GM19463 (cell line): ENCODE results near the gene HDAC9.

Experiments used
- ATAC-seq: cut with Tn5 transposase; IDR thresholded peaks from one replicate; pipeline ENCODE4 v1.9.1; 2021; ENCODE audit warnings: mild to moderate bottlenecking, moderate library complexity; ENCODE audit not compliant: unreplicated experiment

The HDAC9 gene

DNA sequence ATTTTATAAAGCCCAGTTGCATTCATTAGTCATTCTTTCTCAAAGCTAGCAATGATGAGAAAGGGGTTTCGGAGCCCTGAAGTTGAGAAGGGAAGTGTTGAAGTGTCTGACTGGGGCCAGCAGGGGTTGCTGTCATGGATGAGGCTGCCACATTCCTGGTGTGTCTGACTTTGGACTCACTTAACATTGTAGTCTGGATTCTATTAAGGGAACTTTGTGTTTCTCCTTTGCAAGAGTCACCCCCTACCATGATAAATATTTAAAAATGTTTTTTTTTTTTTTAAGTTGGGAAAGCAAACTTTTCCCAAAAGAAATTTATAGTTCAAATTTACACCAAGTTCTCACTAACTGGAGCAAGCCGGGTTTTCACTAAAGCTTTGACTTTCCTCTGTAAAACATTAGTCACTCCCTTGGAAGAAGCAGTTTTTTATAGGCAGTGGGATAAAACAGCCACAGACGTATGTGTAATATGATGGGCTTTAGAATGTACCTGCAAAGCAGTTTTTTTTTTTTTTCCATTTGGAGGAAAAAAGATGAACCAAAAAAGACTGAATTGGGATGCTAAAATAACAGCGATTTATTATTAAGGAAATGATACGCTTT lies 378.3 kb downstream of the HDAC9 start:
- no peak for ATAC-seq

DNA sequence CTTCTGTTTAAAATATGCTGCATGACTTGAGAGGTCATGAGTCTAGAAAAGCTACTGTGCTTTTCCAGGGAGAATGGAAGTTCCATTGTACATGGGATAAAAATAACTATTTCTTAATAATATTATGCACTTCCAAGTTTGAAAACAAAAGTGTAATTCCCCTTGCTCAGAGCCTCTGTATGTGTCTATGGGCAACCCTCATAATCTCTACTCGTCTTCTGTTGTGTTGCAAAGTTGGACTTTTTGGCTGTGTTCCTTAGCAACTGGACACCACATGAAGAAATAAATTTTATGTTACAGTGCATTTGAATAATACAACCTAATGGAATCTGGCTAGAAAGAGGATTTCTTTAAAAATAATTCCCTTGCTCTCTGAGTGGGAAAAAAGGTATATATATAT lies 379.3 kb downstream of the HDAC9 start:
- no peak for ATAC-seq

DNA sequence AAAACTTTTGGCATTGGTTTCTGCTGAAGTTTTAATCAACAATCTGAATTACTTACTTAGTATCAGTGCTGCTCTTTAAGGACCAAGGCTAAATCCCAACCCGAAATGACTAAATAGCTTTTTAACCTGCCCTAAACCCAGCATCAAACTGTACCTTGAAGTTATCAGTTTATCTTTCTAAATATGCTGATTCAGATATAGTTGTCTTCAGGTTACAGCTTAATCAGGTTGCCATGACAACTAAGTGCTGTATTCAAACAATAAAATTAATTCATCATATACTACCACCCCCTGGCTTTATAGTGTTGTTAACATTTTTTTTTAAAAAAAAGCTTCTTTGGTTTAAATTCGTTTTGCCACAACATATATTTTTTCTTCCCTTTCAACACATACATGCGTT lies 382.3 kb downstream of the HDAC9 start:
- ATAC-seq, result no peak

DNA sequence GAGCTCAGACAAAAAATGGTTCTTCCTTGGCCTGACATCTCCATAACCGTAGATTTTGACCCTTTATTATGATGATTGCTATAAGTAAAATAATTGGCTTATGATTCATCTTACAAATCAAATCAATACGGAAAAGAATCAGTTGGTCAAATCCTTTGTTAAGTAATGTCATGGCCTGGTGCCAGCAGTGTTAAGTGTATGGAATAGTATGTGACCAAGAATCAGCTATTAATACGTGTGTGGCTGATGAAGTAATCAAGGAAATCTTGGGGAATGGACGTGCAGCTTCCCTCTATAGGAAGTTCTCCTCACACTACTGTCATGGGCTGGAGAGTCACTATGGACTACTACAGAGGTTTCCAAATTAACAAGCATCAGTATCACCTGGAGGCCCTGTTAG lies 391.3 kb downstream of the HDAC9 start:
- ATAC-seq, result no peak

DNA sequence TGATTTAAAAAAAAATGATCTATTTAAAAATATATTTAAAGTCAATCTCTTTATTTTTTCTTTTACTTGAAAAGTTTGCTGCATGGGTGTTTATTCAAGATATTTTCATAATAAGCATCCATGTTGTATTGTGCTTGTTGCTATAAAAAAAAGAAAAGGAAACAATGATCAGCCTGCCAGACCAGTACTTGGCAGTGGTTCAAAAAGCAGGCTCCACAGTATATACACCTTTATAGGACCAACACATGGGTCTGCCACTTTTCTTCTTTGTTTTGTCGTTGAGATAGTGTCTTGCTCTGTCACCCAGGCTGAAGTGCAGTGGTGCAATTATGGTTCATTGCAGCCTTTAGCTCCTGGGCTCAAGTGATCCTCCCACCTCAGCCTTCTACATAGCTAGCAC lies 393.9 kb downstream of the HDAC9 start:
- ATAC-seq, result no peak

DNA sequence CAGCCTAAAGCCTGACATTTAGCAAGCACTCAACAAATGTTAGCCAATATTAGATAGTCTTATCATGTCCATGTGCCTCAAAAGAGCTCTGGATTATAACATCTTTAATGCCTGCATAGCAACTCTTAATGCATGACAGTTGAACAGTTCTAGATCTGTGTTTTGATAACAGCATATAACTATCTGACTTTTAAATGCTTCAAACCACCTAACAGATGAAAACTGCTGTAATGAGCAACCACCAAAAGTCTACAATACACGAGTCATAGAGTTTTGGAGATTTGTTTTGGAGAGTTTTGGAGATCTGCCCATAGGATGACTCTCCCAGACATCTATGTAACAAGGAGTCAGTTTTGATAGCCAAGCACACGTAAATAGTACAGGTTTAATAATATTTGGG lies 394.6 kb downstream of the HDAC9 start:
- no peak for ATAC-seq

DNA sequence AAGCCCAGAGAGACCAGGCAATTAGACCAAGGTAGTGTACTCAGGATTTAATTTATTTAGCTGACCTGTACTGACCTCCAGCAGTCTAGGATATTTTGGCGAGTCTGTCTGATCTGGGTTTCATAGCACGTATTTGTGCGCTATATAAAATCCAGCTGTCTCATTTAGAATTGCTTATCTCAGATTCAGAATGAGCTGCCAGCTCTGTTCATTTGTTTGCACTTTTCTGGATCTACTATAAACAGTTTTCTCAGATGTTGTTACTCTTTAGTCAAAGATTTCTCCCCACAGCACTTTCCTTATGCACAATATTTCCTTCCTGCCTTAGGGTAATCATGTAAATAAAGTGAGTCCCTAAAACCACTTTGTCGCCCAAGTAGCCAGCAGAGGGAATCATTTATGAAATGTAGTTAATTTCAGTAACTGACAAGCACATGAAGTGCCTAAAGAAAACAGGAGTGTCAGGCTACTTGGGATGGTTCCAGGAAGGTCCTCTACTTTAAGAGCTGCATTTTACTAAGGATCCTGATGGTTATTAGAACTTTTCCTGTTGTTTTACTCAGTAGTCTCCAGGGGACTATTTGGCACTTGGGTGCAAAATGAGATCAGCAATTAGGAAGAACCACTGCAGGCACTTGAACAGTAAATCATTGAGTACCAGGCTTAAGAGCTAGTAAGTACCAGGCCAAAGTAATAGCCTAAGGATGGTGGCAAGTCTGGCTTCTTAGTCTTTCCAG lies 395.5 kb downstream of the HDAC9 start:
- ATAC-seq, result no peak

DNA sequence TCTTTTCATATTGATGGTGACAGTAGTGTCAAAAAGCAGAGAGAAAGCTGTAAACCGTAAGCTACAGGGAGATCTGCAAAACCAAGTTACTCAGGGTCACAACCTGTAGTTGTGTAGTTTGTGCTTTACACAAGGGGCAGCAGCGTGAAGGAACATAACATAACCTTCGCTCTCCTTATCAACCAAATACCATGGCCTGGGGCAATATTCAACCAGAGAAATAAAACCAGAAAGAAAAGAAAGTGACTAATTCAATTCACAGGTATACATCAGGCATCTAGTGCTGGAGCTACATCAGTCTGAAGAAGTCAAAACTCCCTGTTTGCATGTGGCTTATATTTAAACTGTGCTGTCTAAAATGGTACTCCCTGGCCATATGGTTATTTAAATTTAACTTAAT lies 397.6 kb downstream of the HDAC9 start:
- no peak for ATAC-seq

DNA sequence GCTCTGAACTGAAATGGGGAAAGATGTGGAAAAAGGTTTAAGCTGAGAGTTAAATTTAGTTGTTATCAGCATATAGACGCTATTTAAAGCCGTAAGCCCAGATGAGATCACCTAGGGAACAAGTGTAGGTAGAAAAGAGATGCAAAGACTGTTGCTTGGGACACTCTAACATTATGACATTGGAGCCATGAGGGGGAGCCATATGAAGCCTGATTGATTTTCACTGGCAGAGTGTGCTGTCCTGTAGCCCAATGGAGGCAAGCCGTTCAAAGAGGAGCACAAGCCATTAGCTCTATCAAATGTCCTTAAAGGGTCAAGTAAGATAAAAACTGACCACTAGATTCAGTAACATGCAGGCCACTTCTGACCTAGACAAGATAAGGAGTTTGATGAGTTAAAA lies 398.6 kb downstream of the HDAC9 start:
- no peak for ATAC-seq

DNA sequence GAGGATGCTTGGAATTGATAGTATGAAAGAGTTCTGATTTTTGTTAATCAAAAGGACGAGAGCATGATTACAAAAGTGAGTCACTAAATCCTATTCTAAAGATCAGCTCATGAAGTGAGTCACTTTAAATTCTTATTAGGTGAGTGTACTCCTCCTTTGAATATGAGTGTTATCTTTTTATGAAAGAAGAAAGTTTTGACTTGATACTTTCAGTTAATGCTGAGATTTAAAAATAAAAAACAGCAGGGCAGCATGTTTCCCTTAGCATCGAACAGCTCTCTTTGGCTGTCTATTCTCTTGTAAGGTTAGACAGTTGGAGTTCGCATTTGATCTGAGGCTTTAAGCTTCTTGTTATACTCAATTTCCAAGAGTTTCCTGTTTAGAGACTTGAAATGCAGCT lies 399.9 kb downstream of the HDAC9 start:
- no peak for ATAC-seq

DNA sequence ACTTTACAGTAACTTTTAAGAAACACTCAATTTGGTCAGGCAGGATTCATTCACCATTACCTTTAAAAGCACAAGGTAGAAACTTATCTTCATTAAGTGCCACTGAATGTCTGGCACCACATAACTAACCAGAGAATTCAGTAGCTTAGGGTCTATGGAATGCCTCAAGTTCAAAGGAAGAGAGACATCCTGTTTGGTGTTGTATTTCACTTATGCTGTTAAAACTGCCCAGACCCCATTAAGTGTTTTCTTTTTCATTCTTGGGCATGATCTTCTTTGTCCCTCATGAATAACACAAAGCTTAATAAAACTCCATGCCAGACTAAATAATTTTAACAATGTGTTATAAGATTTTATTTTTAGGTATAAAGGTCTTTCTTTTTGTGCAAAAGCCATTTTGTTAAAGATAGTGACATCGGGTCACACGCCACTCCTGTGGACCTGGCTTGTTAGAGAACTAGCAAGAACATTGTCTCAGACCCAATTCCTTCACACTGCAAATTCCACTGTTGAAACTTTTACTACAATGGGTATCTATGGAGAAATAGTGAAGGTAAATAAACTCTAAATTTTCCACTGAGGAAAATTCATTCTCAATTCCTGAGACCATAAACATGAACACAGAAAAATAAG lies 400.9 kb downstream of the HDAC9 start:
- no peak for ATAC-seq

DNA sequence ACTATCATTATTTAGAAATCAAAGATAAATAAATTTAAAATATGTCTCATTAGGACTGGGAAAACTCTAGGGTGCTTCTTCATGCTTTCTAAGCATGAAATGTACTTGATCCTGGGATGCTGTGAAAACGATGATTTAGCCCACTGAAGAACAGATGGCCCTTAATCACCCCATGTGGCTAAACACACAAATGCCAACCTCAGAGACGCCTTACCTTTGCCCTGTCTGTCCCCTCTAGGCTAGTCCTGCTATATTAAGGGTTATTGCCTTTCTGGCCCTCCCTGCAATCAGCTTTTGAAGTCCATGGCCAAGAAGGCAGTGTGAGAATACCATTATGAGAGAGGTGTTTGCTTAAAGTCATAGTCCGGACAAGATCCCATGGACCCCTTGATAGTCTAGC lies 404.7 kb downstream of the HDAC9 start:
- ATAC-seq, result no peak

DNA sequence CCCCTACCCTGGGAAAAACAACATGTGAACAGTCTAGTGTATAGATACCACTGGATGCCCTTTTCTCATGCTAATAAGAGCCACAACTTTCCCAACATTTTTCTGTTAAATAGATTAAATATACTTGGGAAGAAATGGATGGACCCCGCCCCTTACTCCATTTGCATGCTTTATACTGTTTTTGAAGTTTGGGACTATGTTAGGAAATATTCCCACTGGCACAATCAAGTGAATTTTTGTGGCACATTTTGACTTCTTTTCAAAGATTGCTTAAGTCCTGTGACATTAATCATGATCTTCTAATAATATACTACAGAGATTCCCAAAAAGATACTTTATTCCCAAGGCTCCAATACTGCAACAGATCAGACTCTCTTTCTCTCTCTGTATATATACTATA lies 405.3 kb downstream of the HDAC9 start:
- no peak for ATAC-seq

DNA sequence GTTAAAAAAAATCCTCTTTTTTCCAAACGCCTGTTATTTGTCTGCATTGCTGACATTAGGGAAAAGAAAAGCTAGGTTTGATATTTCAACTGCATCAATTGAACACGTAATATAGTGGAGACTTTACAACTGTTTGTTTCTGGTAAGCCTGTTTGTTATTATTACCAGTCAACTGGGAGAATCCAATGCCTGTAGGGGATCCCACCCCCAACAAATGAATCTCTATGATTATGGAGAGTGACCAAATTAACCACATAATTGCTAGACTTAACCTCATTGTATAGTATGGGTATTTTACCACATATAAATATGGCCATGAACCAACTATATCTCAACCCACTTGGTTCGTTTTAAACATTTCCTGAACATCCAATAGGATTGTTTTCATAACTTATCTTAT lies 405.8 kb downstream of the HDAC9 start:
- ATAC-seq, result no peak

DNA sequence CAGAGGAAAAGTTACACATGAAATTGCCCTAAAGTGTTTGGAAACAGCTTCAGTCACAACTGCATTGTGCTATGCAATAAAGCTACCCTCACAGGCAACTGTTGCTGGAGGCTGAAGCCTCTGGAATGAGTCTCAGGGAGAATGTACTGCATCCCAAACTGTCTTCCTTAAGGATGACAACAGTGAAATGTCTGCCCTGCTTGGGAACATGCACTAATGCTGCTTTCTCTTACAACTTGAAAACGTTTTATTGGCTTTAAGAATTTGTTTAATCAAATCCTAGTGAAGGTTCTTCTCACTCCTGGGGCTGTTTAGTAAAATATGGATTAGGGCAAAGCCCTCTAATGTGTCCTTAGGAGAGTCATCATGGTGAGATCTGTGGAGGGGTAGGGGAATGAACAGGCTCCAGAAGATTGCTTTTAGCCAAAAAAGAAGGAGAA lies 406.5 kb downstream of the HDAC9 start:
- no peak for ATAC-seq

DNA sequence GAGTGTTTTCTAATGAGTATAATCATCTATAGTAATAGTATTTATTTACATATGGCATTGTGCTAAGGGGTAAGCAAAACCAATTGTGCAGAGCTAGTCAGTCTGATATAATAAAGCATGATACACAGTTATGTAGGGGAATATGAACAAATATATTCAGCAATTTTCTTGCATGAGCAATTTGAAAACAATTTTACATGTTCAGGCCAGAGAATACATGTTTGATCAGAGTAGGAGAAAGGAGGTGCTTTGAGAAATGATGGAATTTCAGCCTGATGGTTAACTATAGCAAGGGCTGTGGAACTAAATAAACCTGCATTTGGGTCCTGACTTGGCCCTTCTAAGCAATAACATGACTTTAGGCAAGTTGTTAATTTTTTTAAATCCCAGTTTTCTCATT lies 407.3 kb downstream of the HDAC9 start:
- ATAC-seq, result no peak

DNA sequence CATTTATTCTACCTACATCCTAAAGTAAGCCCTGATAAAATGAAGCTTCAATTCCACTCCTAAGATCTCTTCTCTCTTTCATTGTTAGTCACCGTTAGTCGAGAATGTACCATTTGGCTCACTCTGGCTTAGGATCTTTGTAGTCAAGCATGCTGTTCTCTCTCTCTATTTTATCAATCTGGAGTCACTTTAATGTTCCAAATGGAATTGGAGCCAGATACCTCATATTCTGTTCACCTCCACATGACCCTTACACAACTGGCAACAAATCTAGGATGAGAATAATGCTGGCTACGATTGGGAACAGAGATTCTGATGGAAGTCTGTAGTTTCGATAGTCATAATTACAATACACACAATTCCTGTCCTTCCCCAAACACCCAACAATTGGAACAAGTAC lies 408.1 kb downstream of the HDAC9 start:
- ATAC-seq, result no peak

DNA sequence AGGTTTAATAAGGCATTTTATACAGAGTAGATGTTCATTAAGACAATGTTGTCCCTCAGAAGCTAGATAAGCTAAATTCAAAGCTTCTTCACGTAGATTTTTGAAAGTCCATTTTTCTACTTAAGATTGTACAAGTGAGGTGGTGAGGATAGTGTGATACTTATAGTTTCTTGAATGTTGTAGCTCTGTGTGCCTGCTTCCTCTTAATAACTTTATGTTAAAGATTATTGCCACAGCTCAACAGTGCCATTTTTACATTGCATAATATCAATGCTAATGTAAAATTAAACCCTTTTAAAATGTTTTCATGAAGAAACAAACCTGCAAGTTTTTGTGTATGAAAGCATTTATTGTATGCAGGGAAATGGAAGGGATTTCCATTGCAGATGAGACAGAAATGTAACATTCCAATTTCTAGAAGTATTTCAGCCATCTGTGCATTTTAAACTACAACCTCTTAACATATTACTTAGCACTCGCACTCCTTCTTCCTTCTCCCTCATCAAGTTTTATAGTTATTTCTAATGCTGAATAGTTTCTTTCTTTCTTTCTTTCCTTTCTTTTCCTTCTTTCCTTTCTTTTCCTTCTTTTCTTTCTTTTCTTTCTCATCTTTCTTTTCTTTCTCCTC lies 409.9 kb downstream of the HDAC9 start:
- ATAC-seq, result no peak

DNA sequence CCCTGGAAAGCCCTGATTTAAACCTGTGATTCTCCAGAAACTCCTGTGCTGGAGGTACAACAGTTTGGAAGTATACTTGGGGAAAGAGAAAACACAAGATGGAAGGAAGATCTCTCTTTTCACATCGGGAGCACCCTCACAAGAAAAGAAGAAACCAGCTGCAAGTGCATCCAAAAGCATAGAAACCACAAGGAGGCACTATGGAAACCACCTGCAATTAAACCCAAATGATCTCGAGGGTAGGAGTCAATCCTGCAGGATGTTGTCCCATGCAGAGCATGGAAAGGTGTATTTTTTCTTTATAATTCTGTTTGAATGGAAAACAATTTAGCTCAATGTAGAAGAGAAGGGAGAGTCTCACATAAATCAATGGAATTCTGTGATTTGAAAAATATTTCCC lies 411.4 kb downstream of the HDAC9 start:
- ATAC-seq, result no peak

DNA sequence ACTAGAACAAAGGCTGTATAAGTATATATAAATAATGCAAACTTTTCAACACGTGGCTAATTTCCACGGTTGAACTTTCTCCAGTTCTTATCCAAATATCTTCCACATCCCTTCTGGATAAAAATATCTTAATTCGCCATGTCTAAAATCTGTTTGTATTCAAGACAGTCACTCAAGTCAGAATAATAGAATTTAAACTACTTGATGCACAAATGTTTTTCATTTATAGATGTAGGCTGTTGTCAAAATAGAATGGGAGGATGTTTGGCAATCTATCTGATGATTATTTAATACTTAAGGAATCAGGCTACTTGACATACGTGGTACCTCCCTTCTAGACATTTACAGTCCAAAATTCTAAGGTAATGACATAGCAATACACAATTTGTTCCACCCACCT lies 417.6 kb downstream of the HDAC9 start:
- no peak for ATAC-seq

DNA sequence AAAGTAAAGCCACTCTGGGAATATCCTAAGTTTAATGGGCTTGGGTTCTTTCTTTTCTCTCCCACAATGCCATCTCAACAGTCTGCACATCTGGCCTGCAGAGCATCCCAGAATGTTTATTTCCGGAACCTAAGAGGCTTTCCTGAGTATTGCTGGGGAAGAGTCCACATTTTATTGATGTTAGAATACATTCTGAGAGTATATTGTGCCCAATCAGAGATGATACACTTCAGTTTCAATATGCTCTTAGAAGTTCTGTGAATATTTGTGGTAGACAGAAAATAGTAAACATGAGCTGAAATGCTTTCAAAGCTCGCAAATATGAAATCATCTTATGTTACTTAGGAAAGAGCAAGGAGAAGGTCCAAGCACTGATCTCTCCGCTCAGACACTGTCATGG lies 421.3 kb downstream of the HDAC9 start:
- no peak for ATAC-seq

DNA sequence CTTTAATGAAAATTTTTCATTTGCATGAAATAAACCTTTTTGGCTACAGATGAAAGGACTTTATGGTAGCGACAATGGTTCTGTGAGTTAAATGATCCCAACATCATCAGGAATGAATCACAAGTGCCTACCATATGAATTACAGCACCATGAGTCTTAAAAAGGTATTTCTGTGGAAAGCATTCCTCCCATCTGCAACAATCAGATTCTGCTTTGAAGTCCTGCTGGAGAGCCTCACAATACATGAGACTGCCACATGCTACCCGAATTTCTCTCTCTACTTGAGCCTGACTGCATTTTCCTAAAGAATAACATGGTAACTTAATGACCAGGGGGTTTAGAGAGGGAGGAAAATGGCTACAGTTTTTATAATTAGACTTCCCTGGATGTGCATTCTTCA lies 431.6 kb downstream of the HDAC9 start:
- ATAC-seq, result no peak
